Measurements from ENCODE around the gene USP34.

GRCh38 chr2:61361068-61361467 is 109.8 kb downstream of the USP34 start:
- TF ChIP-seq, protein P1, sequence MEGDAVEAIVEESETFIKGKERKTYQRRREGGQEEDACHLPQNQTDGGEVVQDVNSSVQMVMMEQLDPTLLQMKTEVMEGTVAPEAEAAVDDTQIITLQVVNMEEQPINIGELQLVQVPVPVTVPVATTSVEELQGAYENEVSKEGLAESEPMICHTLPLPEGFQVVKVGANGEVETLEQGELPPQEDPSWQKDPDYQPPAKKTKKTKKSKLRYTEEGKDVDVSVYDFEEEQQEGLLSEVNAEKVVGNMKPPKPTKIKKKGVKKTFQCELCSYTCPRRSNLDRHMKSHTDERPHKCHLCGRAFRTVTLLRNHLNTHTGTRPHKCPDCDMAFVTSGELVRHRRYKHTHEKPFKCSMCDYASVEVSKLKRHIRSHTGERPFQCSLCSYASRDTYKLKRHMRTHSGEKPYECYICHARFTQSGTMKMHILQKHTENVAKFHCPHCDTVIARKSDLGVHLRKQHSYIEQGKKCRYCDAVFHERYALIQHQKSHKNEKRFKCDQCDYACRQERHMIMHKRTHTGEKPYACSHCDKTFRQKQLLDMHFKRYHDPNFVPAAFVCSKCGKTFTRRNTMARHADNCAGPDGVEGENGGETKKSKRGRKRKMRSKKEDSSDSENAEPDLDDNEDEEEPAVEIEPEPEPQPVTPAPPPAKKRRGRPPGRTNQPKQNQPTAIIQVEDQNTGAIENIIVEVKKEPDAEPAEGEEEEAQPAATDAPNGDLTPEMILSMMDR (IDR thresholded peaks at IDR 0.05; ENCODE audit: low read length): no peak
- TF ChIP-seq EZH2 (optimal IDR thresholded peaks at IDR 0.05; ENCODE audit: low read depth, low read length): no peak

All from MM.1S (cell line).